Spinal cord (tissue), 10 donors: ENCODE data around the gene BAG3. TPM values are rescaled to one million over a fixed set of nuclear protein-coding genes. Genes with fewer than 3 reads are reported as not detected.
A peak's percentile ranks its signal among the peaks of the same experiment; 100 is the strongest.
"Not testable (repeated sequence)": the region's sequence is repeated elsewhere in the genome, so short reads cannot be mapped to it uniquely, and the experiment has no call there.

ENCODE experiments used
- DNase-seq, 6 donors: peaks; one replicate each; pipeline versions ENCODE4 v3.0.0 to v3.0.0-alpha.2; 2013 to 2015; ENCODE audit warnings: low spot score in 6 of 6, low read depth in 4 of 6
- H3K27ac ChIP-seq: one replicate; pipeline ENCODE4 v1.5.1; 2013; ENCODE audit warnings: low read depth, low read length, control low read depth
- H3K27me3 ChIP-seq: one replicate; pipeline ENCODE4 v1.6.1; 2013; ENCODE audit warnings: low read length; ENCODE audit not compliant: control insufficient read depth, insufficient read depth
- H3K36me3 ChIP-seq: one replicate; pipeline ENCODE4 v1.6.1; 2013; ENCODE audit warnings: low read length; ENCODE audit not compliant: control insufficient read depth, insufficient read depth
- H3K4me1 ChIP-seq: one replicate; pipeline ENCODE4 v1.6.1; 2013; ENCODE audit warnings: low read length; ENCODE audit not compliant: control insufficient read depth, insufficient read depth
- H3K4me3 ChIP-seq: one replicate; pipeline ENCODE4 v1.5.1; 2013; ENCODE audit warnings: low read depth, low read length, control low read depth
- H3K9me3 ChIP-seq: one replicate; pipeline ENCODE4 v1.6.1; 2013; ENCODE audit warnings: low read length; ENCODE audit not compliant: control insufficient read depth, insufficient read depth
- WGBS: methylation state at CpG from one replicate; pipeline ENCODE4 v1.1.5; 2013; ENCODE audit warnings: missing lambda C conversion rate; ENCODE audit not compliant: insufficient coverage; 5-methylcytosine and 5-hydroxymethylcytosine counted together
- polyA plus RNA-seq, 2 donors: library from polyadenylated mRNA; unstranded; fragments of 120-200 nt; gene quantifications; one replicate each; pipeline ENCODE4 v1.2.1, GENCODE V29; 2013; ENCODE audit not compliant: insufficient read length in 2 of 2
- total RNA-seq, 2 donors: library from RNA; depleted of rRNA in 1 of 2; stranded (reverse); fragments of 120-200 nt in 1 of 2; fragments of >200 nt in 1 of 2; gene quantifications; one replicate each; pipeline versions ENCODE4 v1.2.3 to v1.2.4, GENCODE V29; 2013 to 2014
- donor health status: healthy.

The BAG3 gene
- total and polyA plus RNA-seq, 4 donors: 7.9 to 23.3 (median 15.4) TPM

GRCh38 chr10:119662076-119662605, 11.0 kb downstream of the BAG3 start:
- DNase-seq, H3K9me3 ChIP-seq, H3K4me3 ChIP-seq, H3K27ac ChIP-seq, H3K36me3 ChIP-seq, H3K27me3 ChIP-seq: not testable (repeated sequence)
- 97% methylated on average over 4 of the region's 7 CpGs for WGBS
- peaks cover 24% of the 10 kb centered on the region for H3K4me1 ChIP-seq

- Histone ChIP-seq H3K36me3 (peaks cover 5% of the 10 kb centered on the region), H3K27ac (no peak overlapping the region), H3K4me1 (peaks cover 17% of the 10 kb centered on the region), H3K9me3 (no peaks in the 10 kb centered on the region), H3K27me3 (no peaks in the 10 kb centered on the region), H3K4me3 (no peak overlapping the region)
- DNase-seq: peak in 1 of 6 donors; percentile 65
- 81% methylated on average over 9 of the region's 12 CpGs for WGBS
Observed at GRCh38 chr10:119663866-119664698, 12.9 kb downstream of the BAG3 start.

- no peak overlapping the region for H3K27ac ChIP-seq
Observed at GRCh38 chr10:119665901-119666708, 14.9 kb downstream of the BAG3 start.

GRCh38 chr10:119666709-119667004, 15.5 kb downstream of the BAG3 start:
- no peaks in the 10 kb centered on the region for H3K27me3 ChIP-seq
- peaks cover 23% of the 10 kb centered on the region for H3K4me1 ChIP-seq
- 100% methylated on average over 2 of the region's 2 CpGs for WGBS
- no peak overlapping the region for H3K27ac ChIP-seq
- no peak overlapping the region for H3K4me3 ChIP-seq
- DNase-seq: no peak
- peaks cover 13% of the 10 kb centered on the region for H3K36me3 ChIP-seq
- no peaks in the 10 kb centered on the region for H3K9me3 ChIP-seq

More at GRCh38 chr10:119665901-119666708, 14.9 kb downstream of the BAG3 start:
- Histone ChIP-seq H3K36me3 (peaks cover 10% of the 10 kb centered on the region), H3K9me3 (no peaks in the 10 kb centered on the region), H3K4me1 (peaks cover 23% of the 10 kb centered on the region), H3K4me3 (no peak overlapping the region), H3K27me3 (no peaks in the 10 kb centered on the region)
- 86% methylated on average over 14 of the region's 14 CpGs for WGBS
- DNase-seq: no peak

GRCh38 chr10:119667562-119668328, 16.6 kb downstream of the BAG3 start:
- Histone ChIP-seq H3K9me3 (no peaks in the 10 kb centered on the region), H3K27me3 (no peaks in the 10 kb centered on the region), H3K27ac (no peak overlapping the region), H3K4me3 (no peak overlapping the region), H3K4me1 (peaks cover 23% of the 10 kb centered on the region), H3K36me3 (peaks cover 23% of the 10 kb centered on the region)
- WGBS: 28% methylated on average over 10 of the region's 12 CpGs
- DNase-seq: peak in 1 of 6 donors; percentile 30

GRCh38 chr10:119668461-119668860, 17.3 kb downstream of the BAG3 start:
- DNase-seq: no peak
- WGBS: 79% methylated on average over 5 of the region's 6 CpGs
- peaks cover 23% of the 10 kb centered on the region for H3K4me1 ChIP-seq

GRCh38 chr10:119669331-119669730, 18.2 kb downstream of the BAG3 start:
- no peak overlapping the region for H3K4me3 ChIP-seq
- peaks cover 23% of the 10 kb centered on the region for H3K4me1 ChIP-seq
- H3K27ac ChIP-seq: no peak overlapping the region
- no peak for DNase-seq
- no peaks in the 10 kb centered on the region for H3K27me3 ChIP-seq
- peaks cover 28% of the 10 kb centered on the region for H3K36me3 ChIP-seq
- no peaks in the 10 kb centered on the region for H3K9me3 ChIP-seq
- WGBS: 93% methylated on average over 4 of the region's 5 CpGs

More at GRCh38 chr10:119668461-119668860, 17.3 kb downstream of the BAG3 start:
- Histone ChIP-seq H3K27me3 (no peaks in the 10 kb centered on the region), H3K9me3 (no peaks in the 10 kb centered on the region), H3K27ac (no peak overlapping the region), H3K4me3 (no peak overlapping the region), H3K36me3 (peaks cover 28% of the 10 kb centered on the region)

- peaks cover 23% of the 10 kb centered on the region for H3K4me1 ChIP-seq
- no peaks in the 10 kb centered on the region for H3K9me3 ChIP-seq
- DNase-seq: no peak
- no peaks in the 10 kb centered on the region for H3K27me3 ChIP-seq
- H3K4me3 ChIP-seq: no peak overlapping the region
- 95% methylated on average over 14 of the region's 18 CpGs for WGBS
- H3K27ac ChIP-seq: no peak overlapping the region
- H3K36me3 ChIP-seq: peaks cover 28% of the 10 kb centered on the region
Observed at GRCh38 chr10:119669975-119670640, 18.9 kb downstream of the BAG3 start.

- H3K9me3 ChIP-seq: no peaks in the 10 kb centered on the region
- H3K4me3 ChIP-seq: no peak overlapping the region
- no peaks in the 10 kb centered on the region for H3K27me3 ChIP-seq
- 86% methylated on average over 2 of the region's 3 CpGs for WGBS
- peaks cover 28% of the 10 kb centered on the region for H3K36me3 ChIP-seq
- H3K4me1 ChIP-seq: peaks cover 23% of the 10 kb centered on the region
- no peak overlapping the region for H3K27ac ChIP-seq
- no peak for DNase-seq
Observed at GRCh38 chr10:119670717-119671116, 19.5 kb downstream of the BAG3 start.
